Endothelial cell of umbilical vein (primary cell): ENCODE measurements around the gene ARHGAP22. TPM values are rescaled to one million over a fixed set of nuclear protein-coding genes. Genes with fewer than 3 reads are reported as not detected.

ENCODE experiments used
- BruUV-seq: library from RNA; stranded (reverse); fragments of 400-500 nt; replicated peaks from 2 replicates; lab custom pipeline; 2021; lab: Mats Ljungman, UMichigan
- CTCF ChIA-PET: fragments of 300-600, 350-600 bp; sonication (Branson Sonifier 250); formaldehyde crosslinking; loops from one replicate; lab custom pipeline; 2021; ENCODE audit warnings: antibody characterized with exemption, inconsistent platforms; lab: Charles Lee
- POLR2A ChIA-PET: fragments of 300-600, 350-600 bp; sonication (Branson Sonifier 250); formaldehyde crosslinking; loops from one replicate; lab custom pipeline; 2021; ENCODE audit warnings: antibody characterized with exemption, inconsistent platforms; lab: Charles Lee
- DNase-seq: peaks from one replicate; pipeline ENCODE4 v3.0.0-alpha.2; 2011; ENCODE audit warnings: low read depth, low spot score
- FAIRE-seq: peaks from 2 replicates; lab custom pipeline; 2011; peaks lifted over from hg19 to GRCh38; lab: Jason Lieb, UNC
- H2AFZ ChIP-seq: 2 replicates; pipeline ENCODE4 v1.6.0; 2012; ENCODE audit warnings: low read depth, low read length, control low read depth, inconsistent platforms
- H3K27ac ChIP-seq: 2 replicates; pipeline ENCODE4 v1.5.1; 2011; ENCODE audit warnings: low read depth, mild to moderate bottlenecking, control low read depth, low read length, moderate library complexity; ENCODE audit not compliant: insufficient read depth
- H3K27me3 ChIP-seq, 2 experiments: 2 replicates each; pipeline versions ENCODE4 v1.6.0 to v1.6.1; 2011; ENCODE audit warnings: low read length in 2 of 2, mixed read lengths in 1 of 2; ENCODE audit not compliant: control insufficient read depth in 2 of 2, insufficient read depth in 2 of 2
- H3K36me3 ChIP-seq, 2 experiments: 2 replicates in 1 of 2; 3 replicates in 1 of 2; pipeline ENCODE4 v1.5.1; 2011; ENCODE audit warnings: low read length in 2 of 2, mild to moderate bottlenecking in 1 of 2, moderate library complexity in 1 of 2; ENCODE audit not compliant: control insufficient read depth in 2 of 2, insufficient read depth in 2 of 2; ENCODE audit errors: extremely low read depth in 1 of 2
- H3K4me1 ChIP-seq: 3 replicates; pipeline ENCODE4 v1.5.1; 2011; ENCODE audit warnings: mild to moderate bottlenecking, low read length; ENCODE audit not compliant: control insufficient read depth, insufficient read depth; ENCODE audit errors: extremely low read depth
- H3K4me2 ChIP-seq: 2 replicates; pipeline ENCODE4 v1.6.1; 2011; ENCODE audit warnings: low read length, control low read depth, mixed read lengths; ENCODE audit not compliant: insufficient read depth
- H3K4me3 ChIP-seq, 3 experiments: fragments of 200-600 bp in 1 of 3; sonication (generic), shearing (Covaris generic) in 1 of 3; replicated peaks in 1 of 3; 2 replicates each; pipeline ENCODE4 v1.5.1; 2011 to 2016; ENCODE audit warnings: control low read depth in 3 of 3, low read length in 3 of 3, mild to moderate bottlenecking in 2 of 3, inconsistent platforms in 1 of 3, low read depth in 1 of 3, moderate library complexity in 1 of 3; ENCODE audit not compliant: insufficient read depth in 1 of 3
- H3K79me2 ChIP-seq: 2 replicates; pipeline ENCODE4 v1.6.0; 2012; ENCODE audit warnings: low read length, inconsistent platforms; ENCODE audit not compliant: control insufficient read depth, insufficient read depth
- H3K9ac ChIP-seq: replicated peaks from 2 replicates; pipeline ENCODE3; 2011; ENCODE audit warnings: low read length, control low read depth; ENCODE audit not compliant: insufficient read depth; ENCODE audit errors: extremely low read depth
- H3K9me1 ChIP-seq: replicated peaks from 3 replicates; pipeline ENCODE4 v1.6.0; 2011; ENCODE audit warnings: mild to moderate bottlenecking, low read length; ENCODE audit not compliant: control insufficient read depth, insufficient read depth; ENCODE audit errors: extremely low read depth
- H3K9me3 ChIP-seq: replicated peaks from 2 replicates; pipeline ENCODE4 v1.5.1; 2012; ENCODE audit warnings: low read length, inconsistent platforms; ENCODE audit not compliant: control insufficient read depth, insufficient read depth
- H4K20me1 ChIP-seq: replicated peaks from 2 replicates; pipeline ENCODE3; 2011; ENCODE audit warnings: mild to moderate bottlenecking, low read length; ENCODE audit not compliant: control insufficient read depth, insufficient read depth; ENCODE audit errors: extremely low read depth
- CTCF ChIP-seq, 2 donors: IDR thresholded peaks; 1 replicate in 1 of 2; 2 replicates in 1 of 2; pipeline ENCODE4 v1.5.1; 2011; ENCODE audit warnings: low read length in 2 of 2, mild to moderate bottlenecking in 2 of 2, moderate library complexity in 2 of 2, control low read depth in 1 of 2, inconsistent platforms in 1 of 2, low read depth in 1 of 2; ENCODE audit not compliant: insufficient read depth in 1 of 2; ENCODE audit errors: extremely low read depth in 1 of 2
- EZH2 ChIP-seq: IDR thresholded peaks from 2 replicates; pipeline ENCODE4 v1.6.1; 2012; ENCODE audit warnings: borderline replicate concordance, low read depth, mild to moderate bottlenecking, moderate library complexity, low read length, inconsistent platforms; ENCODE audit not compliant: severe bottlenecking
- FOS ChIP-seq: IDR thresholded peaks from 2 replicates; pipeline ENCODE4 v1.6.1; 2011; ENCODE audit warnings: mild to moderate bottlenecking, low read length, moderate library complexity, borderline replicate concordance; ENCODE audit not compliant: insufficient read depth
- GATA2 ChIP-seq: IDR thresholded peaks from 2 replicates; pipeline ENCODE4 v1.7.0; 2011; ENCODE audit warnings: low read depth, mild to moderate bottlenecking, moderate library complexity, mixed read lengths, low read length; ENCODE audit not compliant: insufficient read length, insufficient read depth
- JUN ChIP-seq: IDR thresholded peaks from 2 replicates; pipeline ENCODE4 v1.6.1; 2011; ENCODE audit warnings: borderline replicate concordance, low read depth; ENCODE audit not compliant: insufficient read length, insufficient read depth
- MAX ChIP-seq: IDR thresholded peaks from 2 replicates; pipeline ENCODE4 v1.6.1; 2011; ENCODE audit not compliant: insufficient read depth, insufficient read length
- MYC ChIP-seq: IDR thresholded peaks from one replicate; pipeline ENCODE4 v1.6.1; 2011; ENCODE audit warnings: mild to moderate bottlenecking, low read depth, low read length
- POLR2A ChIP-seq: IDR thresholded peaks from 2 replicates; pipeline ENCODE4 v1.6.1; 2012; ENCODE audit warnings: low read depth, mild to moderate bottlenecking, control low read depth, low read length
- POLR2AphosphoS5 ChIP-seq: IDR thresholded peaks from 2 replicates; pipeline ENCODE4 v1.6.1; 2012; ENCODE audit warnings: low read depth, mild to moderate bottlenecking, control low read depth, low read length, moderate library complexity; ENCODE audit not compliant: insufficient read depth
- dilution Hi-C: fragments of 300-500 bp; cut with MboI; formaldehyde crosslinking; loops from one replicate; pipeline ENCODE4 v1.15.0; 2019; ENCODE audit warnings: low sequenced_read_pairs; ENCODE audit not compliant: extremely low pct_ligation_motif_present
- intact Hi-C: fragments of 100-400 bp; cut with micrococcal nuclease; formaldehyde crosslinking; loops from one replicate; pipeline ENCODE4 v1.10.0; 2022
- polyA plus RNA-seq, 4 experiments: library from polyadenylated mRNA; depleted of rRNA in 3 of 4; stranded (reverse) in 3 of 4; unstranded in 1 of 4; fragments of >200 nt; gene quantifications; 2 replicates each; pipeline versions ENCODE4 v1.2.1 to v1.2.3, GENCODE V29; 2011 to 2012; ENCODE audit warnings: missing spikeins in 1 of 4
- total RNA-seq: library from RNA; stranded (reverse); gene quantifications from 2 replicates; pipeline ENCODE4 v1.2.3, GENCODE V29; 2021

The ARHGAP22 gene
- total and polyA plus RNA-seq, 2 donors (not counting 3 experiments of a cell fraction or from before 2014, with no cell fraction given) = 8.6 to 50.3 TPM

GRCh38 chr10:48511875-48512231 is 93.0 kb downstream of the ARHGAP22 start:
- dilution Hi-C loops (no loop called here), intact Hi-C loops (no loop called here)
- H3K79me2 ChIP-seq = peaks cover 80% of the 10 kb centered on the region
- H3K4me2 ChIP-seq = no peak overlapping the region
- H2AFZ ChIP-seq = no peak overlapping the region
- no peak for TF ChIP-seq POLR2A
- no peak for TF ChIP-seq CTCF (IDR thresholded peaks at IDR 0.05; ENCODE audit: extremely low read depth in 1 of 2, insufficient read depth in 1 of 2, low read depth in 1 of 2, low read length in 2 of 2)
- TF ChIP-seq FOS = no peak
- TF ChIP-seq EZH2 = no peak
- TF ChIP-seq MAX = no peak
- TF ChIP-seq GATA2 = no peak
- no peak for TF ChIP-seq POLR2AphosphoS5
- no peak for TF ChIP-seq MYC
- TF ChIP-seq JUN = no peak
- no peaks in the 10 kb centered on the region for H3K36me3 ChIP-seq
- FAIRE-seq (no peak), DNase-seq (no peak)
- no peaks in the 10 kb centered on the region for H3K27me3 ChIP-seq
- ChIA-PET CTCF (interaction anchor here (1.1 to 1.4 kb wide), 2 partner anchors 9 to 145 kb away, joined by 3 to 7 read pairs; no protein-coding TSS in a partner anchor), POLR2A (no interaction called here)
- H3K9me3 ChIP-seq = peaks cover 2% of the 10 kb centered on the region
- no peak overlapping the region for H3K9ac ChIP-seq
- H3K4me1 ChIP-seq = peaks cover 19% of the 10 kb centered on the region
- no peak overlapping the region for H3K27ac ChIP-seq
- H3K4me3 ChIP-seq = no peak overlapping the region
- no peaks in the 10 kb centered on the region for H3K9me1 ChIP-seq
- BruUV-seq = no TSS peak
- no peaks in the 10 kb centered on the region for H4K20me1 ChIP-seq
